GM19463 (cell line): ENCODE results near the gene CRTAP.
"Not testable (repeated sequence)": the region's sequence is repeated elsewhere in the genome, so short reads cannot be mapped to it uniquely, and the experiment has no call there.

Source experiments
- ATAC-seq: cut with Tn5 transposase; IDR thresholded peaks from one replicate; pipeline ENCODE4 v1.9.1; 2021; ENCODE audit warnings: mild to moderate bottlenecking, moderate library complexity; ENCODE audit not compliant: unreplicated experiment

The CRTAP gene

GRCh38 chr3:33099109-33099645 lies 14.6 kb upstream of the CRTAP start:
- no peak for ATAC-seq

DNA sequence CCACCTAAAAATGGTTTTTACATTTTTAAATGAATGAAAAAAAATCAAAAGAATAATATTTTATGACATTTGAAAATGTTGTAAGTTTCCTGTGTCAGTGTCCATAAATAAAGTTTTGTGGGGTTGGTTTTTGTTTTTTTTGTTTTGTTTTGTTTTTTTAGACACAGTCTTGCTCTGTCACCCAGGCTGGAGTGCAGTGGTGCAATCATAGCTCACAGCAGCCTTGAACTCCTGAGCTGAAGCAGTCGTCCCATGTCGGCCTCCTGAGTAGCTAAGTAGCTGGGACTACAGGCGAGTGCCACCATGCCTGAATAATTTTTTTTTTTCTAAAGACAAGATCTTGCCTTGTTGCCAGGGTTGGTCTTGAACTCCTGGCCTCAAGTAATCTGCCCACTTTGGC lies 14.1 kb upstream of the CRTAP start:
- no peak for ATAC-seq

DNA sequence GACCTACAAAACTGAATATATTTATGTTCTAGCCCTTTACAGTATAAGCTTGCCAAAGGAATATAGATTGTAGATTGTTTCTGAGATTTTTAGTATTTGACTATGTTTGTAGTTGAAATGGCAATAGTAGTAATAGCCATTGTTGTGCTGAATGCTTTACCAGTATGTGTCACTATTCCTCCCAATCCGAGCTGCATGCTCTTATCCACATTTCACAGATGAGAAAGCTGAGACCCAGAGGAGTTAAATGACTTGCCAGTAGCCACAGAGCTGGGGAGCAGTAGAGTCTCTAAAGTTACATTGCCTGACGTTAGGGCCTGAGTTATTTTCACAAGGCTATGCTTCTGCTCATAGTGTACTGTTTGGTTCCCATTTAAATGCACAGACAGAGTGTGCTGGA lies 13.6 kb upstream of the CRTAP start:
- no peak for ATAC-seq

DNA sequence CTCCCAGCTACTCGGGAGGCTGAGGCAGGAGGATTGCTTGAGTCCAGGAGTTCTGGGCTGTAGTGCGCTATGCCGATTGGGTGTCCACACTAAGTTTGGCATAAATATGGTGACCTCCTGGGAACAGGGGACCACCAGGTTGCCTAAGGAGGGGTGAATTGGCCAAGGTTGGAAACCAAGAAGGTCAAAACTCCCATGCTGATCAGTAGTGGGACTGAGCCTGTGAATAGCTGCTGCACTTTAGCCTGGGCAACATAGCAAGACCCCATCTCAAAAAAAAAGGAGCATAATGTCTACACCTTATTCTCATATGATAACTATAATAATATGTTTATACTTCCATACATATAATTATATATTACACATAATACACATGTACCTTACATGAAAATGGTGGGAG lies 10.8 kb upstream of the CRTAP start:
- no peak for ATAC-seq

- ATAC-seq: no peak
These were observed 10.3 kb upstream of the CRTAP start for GRCh38 chr3:33103480-33103879.

- ATAC-seq: no peak
These were observed 9.0 kb upstream of the CRTAP start for GRCh38 chr3:33104803-33105202.

- no peak for ATAC-seq
These were observed 8.4 kb upstream of the CRTAP start for GRCh38 chr3:33105341-33105948.

DNA sequence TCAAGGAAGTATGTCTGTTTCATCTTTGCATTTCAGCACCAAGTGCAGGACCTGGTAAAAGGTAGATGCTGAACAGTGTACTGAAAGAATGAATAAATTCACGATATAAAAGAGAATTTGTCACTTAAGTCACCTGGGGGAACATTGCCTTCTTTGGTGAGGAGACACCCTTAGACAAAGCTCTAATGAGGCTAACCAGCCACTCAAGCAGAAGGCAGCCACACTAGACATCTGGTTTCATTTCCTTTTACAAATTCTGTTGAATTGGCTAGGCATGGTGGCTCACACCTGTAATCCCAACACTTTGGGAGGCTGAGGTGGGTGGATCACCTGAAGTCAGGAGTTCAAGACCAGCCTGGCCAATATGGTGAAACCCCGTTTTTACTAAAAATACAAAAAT lies 7.0 kb upstream of the CRTAP start:
- not testable (repeated sequence) for ATAC-seq

DNA sequence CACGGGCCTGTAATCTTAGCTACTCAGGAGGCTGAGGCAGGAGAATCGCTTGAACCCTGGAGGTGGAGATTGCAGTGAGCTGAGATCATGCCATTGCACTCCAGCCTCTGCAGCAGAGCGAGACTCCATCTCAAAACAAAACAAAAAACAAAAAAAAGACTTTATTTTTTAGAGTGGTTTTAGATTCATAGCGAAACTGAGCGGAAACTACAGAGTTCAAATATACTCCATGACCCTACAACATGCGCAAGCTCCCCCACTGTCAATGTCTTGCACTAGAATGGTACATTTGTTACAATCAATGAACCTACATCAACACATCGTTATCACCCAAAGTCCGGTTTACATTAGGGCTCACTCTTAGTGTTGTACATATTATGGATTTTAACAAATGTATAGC lies 2.2 kb upstream of the CRTAP start:
- peak; percentile 22 for ATAC-seq

DNA sequence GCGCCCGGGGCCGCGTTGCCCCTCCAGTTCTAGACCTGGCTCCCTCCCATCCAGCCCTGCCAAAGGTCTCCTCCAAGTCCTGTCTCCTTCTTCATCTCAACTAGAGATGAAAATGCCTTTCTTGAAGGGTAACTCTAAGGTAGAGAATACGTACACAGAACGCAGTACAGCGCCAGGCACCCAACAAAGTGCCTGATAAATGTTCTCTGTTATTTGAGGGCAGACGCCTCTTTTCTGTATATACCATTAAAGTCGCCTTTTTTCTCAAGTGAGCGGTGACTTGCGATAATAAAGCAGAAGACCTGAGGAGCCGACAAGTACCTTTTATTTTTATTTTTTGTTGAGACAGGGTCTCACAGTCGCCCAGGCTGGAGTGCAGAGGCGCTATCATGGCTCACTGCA lies 809 bp downstream of the CRTAP start:
- ATAC-seq: no peak

DNA sequence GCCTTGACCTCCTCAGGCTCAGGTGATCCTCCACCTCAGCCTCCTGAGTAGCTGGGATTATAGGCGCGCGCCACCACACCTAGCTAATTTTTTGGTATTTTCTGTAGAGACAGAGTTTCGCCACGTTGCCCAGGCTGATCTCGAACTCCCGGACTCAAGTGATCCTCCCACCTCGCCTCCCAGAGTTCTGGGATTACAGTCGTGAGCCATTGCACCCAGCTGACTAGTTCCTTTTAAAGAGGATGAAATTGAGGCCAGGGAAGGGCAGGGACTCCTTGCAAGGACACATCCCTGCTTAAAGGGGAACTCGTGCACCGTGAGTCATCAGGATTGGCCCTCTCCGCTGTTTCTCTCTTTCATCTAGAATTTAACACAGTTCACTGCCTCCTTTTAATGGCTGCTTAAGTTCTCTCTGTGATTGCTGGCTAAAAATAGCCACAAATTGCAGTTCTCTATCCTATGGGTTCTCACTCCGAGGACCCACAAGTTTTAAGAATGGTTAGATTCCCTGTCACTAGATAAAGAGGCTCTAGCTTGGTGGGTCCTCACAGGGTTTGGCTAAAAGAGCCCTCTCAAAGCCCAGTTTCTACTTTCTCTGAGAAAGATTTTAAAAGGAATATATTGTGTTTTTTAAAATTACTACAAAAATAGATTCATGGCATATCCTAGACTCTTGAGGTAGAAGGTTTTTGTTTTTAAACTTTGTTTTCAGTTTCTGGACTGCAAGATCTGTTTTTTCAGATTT lies 1.4 kb downstream of the CRTAP start:
- no peak for ATAC-seq

- ATAC-seq: no peak
These were observed 3.6 kb downstream of the CRTAP start for GRCh38 chr3:33117461-33117860.

DNA sequence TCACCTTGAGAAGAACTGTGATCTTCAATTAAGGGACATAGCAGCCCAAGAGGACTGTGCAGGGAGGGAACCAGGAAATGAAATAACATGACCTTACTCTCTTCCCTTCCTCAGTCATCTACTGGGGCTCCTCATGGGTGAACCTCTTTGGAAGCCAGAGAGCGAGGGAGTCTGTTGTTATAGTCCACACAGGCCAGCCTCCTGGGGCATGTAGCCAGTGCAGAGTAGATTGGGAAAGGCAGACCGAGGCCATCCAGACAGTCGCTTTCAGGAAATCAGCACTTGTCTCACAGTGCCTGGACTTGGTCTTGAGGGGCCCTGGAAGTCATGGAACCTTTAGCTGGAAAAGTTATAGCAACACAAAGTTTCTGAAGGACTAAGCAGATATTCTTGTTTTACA lies 6.1 kb downstream of the CRTAP start:
- ATAC-seq: no peak

- no peak for ATAC-seq
These were observed 9.2 kb downstream of the CRTAP start for GRCh38 chr3:33122991-33123390.

- ATAC-seq: no peak
These were observed 10.8 kb downstream of the CRTAP start for GRCh38 chr3:33124638-33125037.

DNA sequence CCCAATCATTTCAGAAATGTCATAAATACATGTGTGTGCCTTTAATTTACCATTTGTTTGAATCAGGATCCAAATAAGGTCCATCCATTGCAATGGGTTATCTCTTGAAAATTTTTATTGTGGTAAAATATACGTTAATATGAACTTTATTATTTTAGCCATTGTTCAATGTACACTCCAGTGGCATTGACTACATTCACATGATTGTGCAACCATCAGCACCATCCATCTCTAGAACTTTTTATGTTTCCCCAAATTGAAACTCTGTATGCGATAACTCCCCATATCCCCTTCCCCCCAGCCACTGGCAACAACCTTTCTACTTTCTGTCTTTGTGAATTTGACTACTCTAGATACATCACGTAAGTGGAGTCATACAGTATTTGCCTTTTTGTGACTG lies 12.0 kb downstream of the CRTAP start:
- no peak for ATAC-seq

- ATAC-seq: no peak
These were observed 14.9 kb downstream of the CRTAP start for GRCh38 chr3:33128706-33129105.

DNA sequence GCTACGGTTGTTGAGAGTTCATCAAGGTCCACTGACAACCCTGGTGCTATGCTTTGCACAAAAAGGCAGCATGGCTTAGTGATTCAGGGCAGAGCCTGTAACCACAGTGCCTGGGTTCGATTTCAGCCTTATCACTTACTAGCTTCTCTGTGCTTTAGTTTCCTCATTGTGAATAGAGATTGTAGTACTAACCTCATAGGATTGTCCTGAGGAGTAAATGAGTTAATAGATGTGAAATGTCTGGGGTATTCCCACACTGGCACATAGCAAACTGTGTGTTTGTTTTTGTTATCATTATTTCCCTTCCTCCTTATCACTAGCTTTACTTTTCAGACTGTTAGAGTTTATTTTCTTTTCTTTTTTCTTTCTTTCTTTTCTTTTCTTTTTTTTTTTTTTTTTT lies 16.3 kb downstream of the CRTAP start:
- no peak for ATAC-seq

DNA sequence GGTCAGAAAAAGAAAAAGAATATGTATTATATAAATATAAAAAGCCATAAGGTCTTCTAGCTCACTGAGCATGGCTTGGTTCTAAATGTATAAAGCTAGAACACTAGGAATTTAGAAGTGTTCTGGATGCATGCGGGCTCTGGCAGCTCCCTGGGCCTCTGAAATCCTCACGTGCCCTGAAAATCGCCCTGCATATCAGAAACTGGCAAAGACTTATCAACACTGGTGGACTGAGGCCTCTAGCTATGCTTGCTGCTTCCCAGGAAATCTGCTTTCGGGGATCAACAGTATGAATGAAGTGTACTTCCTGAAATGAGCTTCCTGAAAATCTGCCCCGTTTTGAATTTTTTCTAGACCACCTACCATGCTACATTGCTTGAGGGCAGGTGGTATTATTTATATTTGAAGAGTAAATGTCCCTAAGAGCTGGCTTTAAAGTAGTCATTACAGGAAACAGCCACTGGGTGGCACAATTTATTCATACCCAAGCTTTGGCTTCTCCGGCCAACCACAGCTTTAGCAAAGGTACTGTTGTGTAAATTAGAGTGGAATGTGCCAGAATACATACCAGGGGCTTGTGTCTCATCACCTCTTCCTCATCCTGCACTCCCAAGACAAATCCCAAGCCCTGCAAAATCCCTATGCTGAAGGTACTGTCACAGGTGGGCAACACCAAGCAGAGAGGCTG lies 17.7 kb downstream of the CRTAP start:
- ATAC-seq: peak; percentile 92

DNA sequence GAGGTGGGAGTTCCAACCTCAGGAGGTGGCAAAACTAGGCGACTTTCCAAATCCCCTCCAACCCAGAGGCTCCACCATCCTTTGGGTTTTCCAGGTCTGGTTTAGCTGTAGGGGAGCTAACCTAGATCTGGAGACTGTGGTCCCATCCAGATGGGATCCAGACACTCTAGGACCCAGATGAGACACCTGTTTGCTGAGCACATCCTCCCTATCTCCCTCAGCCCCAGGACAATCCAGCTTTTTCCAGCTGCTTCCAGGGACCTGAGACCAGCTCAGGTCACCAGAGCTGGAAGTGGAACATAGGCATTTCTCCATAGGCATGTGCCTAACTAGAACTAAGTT lies 18.2 kb downstream of the CRTAP start:
- no peak for ATAC-seq

DNA sequence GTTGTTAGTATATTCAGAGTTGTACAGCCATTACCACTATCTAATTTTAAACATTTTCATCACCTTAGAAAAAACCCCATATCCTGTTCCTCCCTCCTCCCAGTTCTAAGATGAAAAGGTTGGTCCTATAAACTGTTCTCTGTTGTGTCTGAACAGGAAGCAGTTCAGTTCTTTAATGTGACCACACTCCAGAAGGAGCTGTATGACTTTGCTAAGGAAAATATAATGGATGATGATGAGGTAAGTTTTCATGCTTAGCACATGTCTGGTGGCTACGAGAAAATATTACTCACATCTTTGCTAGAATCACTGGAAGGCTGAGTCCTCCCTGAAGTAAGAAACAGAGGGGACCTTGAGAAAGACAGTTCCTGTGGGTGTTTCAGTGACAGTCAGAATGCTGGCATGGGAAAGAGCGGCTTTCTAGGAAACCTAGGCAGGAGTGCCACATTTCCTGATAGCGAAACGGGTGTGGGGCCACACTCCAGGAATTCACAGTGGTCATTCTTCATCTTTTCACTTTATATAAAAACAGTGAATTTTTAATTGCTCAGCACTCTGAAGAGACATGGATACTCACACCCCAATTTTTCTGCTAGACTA lies 20.3 kb downstream of the CRTAP start:
- no peak for ATAC-seq

DNA sequence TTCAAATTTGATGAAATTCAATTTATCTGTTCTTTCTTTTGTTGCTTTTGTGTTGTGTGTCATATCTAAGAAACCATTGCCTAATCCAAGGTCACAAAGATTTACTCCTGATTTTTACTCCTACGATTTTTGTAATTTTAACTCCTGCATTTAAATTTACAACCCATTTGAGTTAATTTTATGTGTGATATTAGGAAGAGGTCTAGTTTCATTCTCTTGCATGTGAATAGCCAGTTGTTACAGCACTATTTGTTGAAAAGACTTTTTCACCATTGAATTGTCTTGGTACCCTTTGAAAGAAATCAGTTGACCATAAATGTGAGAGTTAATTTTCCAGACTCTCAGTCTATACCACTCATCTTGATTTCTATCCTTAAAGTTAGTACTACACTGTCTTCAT lies 23.9 kb downstream of the CRTAP start:
- ATAC-seq: no peak
